Activated naive CD8-positive, alpha-beta T cell (primary cell): Measurements from ENCODE around the gene BBS2.

ENCODE experiments used
- H3K27ac Mint-ChIP-seq: one replicate; pipeline ENCODE4 v1.8.0; 2021; ENCODE audit warnings: mixed read lengths
- H3K27me3 Mint-ChIP-seq: one replicate; pipeline ENCODE4 v1.8.0; 2021; ENCODE audit warnings: mixed read lengths
- H3K36me3 Mint-ChIP-seq: one replicate; pipeline ENCODE4 v1.8.0; 2021; ENCODE audit warnings: mixed read lengths
- H3K4me1 Mint-ChIP-seq: one replicate; pipeline ENCODE4 v1.8.0; 2021; ENCODE audit warnings: low read depth, mixed read lengths
- H3K4me3 Mint-ChIP-seq: one replicate; pipeline ENCODE4 v1.8.0; 2021; ENCODE audit warnings: mild to moderate bottlenecking, mixed read lengths
- H3K9me3 Mint-ChIP-seq: one replicate; pipeline ENCODE4 v1.8.0; 2021; ENCODE audit warnings: low read depth, mixed read lengths

Gene BBS2

GRCh38 chr16:56438038-56438437, 81.8 kb downstream of the BBS2 start:
- Mint-ChIP-seq H3K4me1 (peaks cover 2% of the 10 kb centered on the region), H3K9me3 (no peaks in the 10 kb centered on the region), H3K36me3 (peaks cover 13% of the 10 kb centered on the region)

GRCh38 chr16:56436258-56436657, 83.6 kb downstream of the BBS2 start:
- no peak overlapping the region for H3K4me3 Mint-ChIP-seq
- peaks cover 10% of the 10 kb centered on the region for H3K36me3 Mint-ChIP-seq
- no peaks in the 10 kb centered on the region for H3K4me1 Mint-ChIP-seq
- no peaks in the 10 kb centered on the region for H3K27me3 Mint-ChIP-seq
- no peaks in the 10 kb centered on the region for H3K9me3 Mint-ChIP-seq
- H3K27ac Mint-ChIP-seq = no peak overlapping the region

More at GRCh38 chr16:56438038-56438437, 81.8 kb downstream of the BBS2 start:
- Mint-ChIP-seq H3K4me3 (no peak overlapping the region), H3K27me3 (no peaks in the 10 kb centered on the region), H3K27ac (peak overlapping the region; percentile 64)
